HEK293T (cell line): ENCODE measurements around the gene PQBP1.

Experiments used
- CTCF ChIA-PET: fragments of 350-600 bp; formaldehyde crosslinking; extraction: SDS; loops from one replicate; lab custom pipeline; 2021; ENCODE audit warnings: antibody characterized with exemption, inconsistent platforms; lab: Yijun Ruan, JAX
- POLR2A ChIA-PET: fragments of 350-600 bp; formaldehyde crosslinking; extraction: SDS; loops from one replicate; lab custom pipeline; 2020; ENCODE audit warnings: antibody characterized with exemption, inconsistent platforms; lab: Yijun Ruan, JAX
- DNase-seq: peaks from one replicate; pipeline ENCODE4 v3.0.0; 2012; ENCODE audit warnings: mixed read lengths; ENCODE audit errors: extremely low spot score
- ARNT ChIP-seq: fragments of 450-650 bp; IDR thresholded peaks from 2 replicates; pipeline ENCODE4 v1.6.1; 2017; ENCODE audit warnings: mild to moderate bottlenecking
- CTBP1 ChIP-seq: fragments of 450-650 bp; IDR thresholded peaks from 2 replicates; pipeline ENCODE4 v1.6.1; 2016; ENCODE audit warnings: borderline replicate concordance
- ELF4 ChIP-seq: fragments of 450-650 bp; IDR thresholded peaks from 2 replicates; pipeline ENCODE4 v1.6.1; 2017; ENCODE audit warnings: antibody characterized with exemption
- FOXA1 ChIP-seq: fragments of 450-650 bp; IDR thresholded peaks from 2 replicates; pipeline ENCODE4 v1.6.1; 2016; ENCODE audit warnings: mild to moderate bottlenecking
- FOXK2 ChIP-seq: fragments of 450-650 bp; IDR thresholded peaks from 2 replicates; pipeline ENCODE4 v1.6.1; 2016; ENCODE audit warnings: mild to moderate bottlenecking
- FOXM1 ChIP-seq: fragments of 450-650 bp; IDR thresholded peaks from 2 replicates; pipeline ENCODE4 v1.6.1; 2017; ENCODE audit warnings: mild to moderate bottlenecking, borderline replicate concordance
- L3MBTL2 ChIP-seq: fragments of 450-650 bp; conservative IDR thresholded peaks from 2 replicates; pipeline ENCODE4 v1.6.1; 2016; ENCODE audit warnings: mild to moderate bottlenecking
- LEF1 ChIP-seq: fragments of 450-650 bp; IDR thresholded peaks from 2 replicates; pipeline ENCODE4 v1.6.1; 2017; ENCODE audit warnings: mild to moderate bottlenecking, borderline replicate concordance
- NFRKB ChIP-seq: fragments of 450-650 bp; IDR thresholded peaks from 2 replicates; pipeline ENCODE4 v1.6.1; 2016; ENCODE audit warnings: mild to moderate bottlenecking, moderate library complexity
- SP1 ChIP-seq: fragments of 450-650 bp; IDR thresholded peaks from 2 replicates; pipeline ENCODE4 v1.6.1; 2017
- SUZ12 ChIP-seq: fragments of 450-650 bp; IDR thresholded peaks from 2 replicates; pipeline ENCODE4 v1.6.1; 2016; ENCODE audit warnings: mild to moderate bottlenecking
- ZNF384 ChIP-seq: fragments of 450-650 bp; IDR thresholded peaks from 2 replicates; pipeline ENCODE4 v1.6.1; 2016

Gene PQBP1

DNA sequence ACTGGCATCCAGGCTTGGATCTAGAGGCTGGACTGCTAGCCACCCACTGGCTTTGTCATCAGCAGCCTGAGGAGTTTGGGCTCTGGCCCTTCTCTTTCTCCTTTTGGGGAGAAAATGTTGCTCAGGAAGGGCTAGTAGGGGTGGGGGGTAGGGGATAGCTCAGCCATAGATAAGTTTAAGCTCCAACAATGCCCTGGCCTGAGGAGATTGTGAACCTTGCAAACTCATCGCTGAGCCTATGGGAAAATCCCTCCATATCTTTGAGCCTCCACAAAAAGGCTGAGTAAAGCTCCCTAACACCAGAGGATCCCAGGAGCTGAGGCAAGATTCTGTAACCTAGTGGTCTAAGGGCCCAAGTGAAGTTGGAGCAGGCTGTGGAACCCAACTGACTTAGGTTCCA lies 50.9 kb downstream of the PQBP1 start:
- no peak for DNase-seq
- CTCF ChIA-PET, result no interaction called here
- TF ChIP-seq L3MBTL2, result no peak
- no peak for TF ChIP-seq LEF1
- TF ChIP-seq FOXA1, result no peak
- no peak for TF ChIP-seq FOXK2
- no peak for TF ChIP-seq SP1
- no peak for TF ChIP-seq ZNF384
- no peak for TF ChIP-seq SUZ12
- TF ChIP-seq CTBP1, result no peak
- TF ChIP-seq FOXM1, result no peak
- no peak for TF ChIP-seq ARNT
- no peak for TF ChIP-seq NFRKB
- no peak for TF ChIP-seq ELF4
- POLR2A ChIA-PET, result no interaction called here
